HepG2 (cell line): ENCODE data around the gene MICAL3. TPM values are rescaled to one million over a fixed set of nuclear protein-coding genes. Genes with fewer than 3 reads are reported as not detected.

Experiments used
- CCDC6 ChIP-seq: sonication (generic); formaldehyde crosslinking; IDR thresholded peaks from 2 replicates; pipeline ENCODE4 v1.8.1; 2022; ENCODE audit warnings: mild to moderate bottlenecking, missing genetic modification reagents, moderate library complexity
- HHEX ChIP-seq: IDR thresholded peaks from 2 replicates; pipeline ENCODE4 v1.6.1; 2016; ENCODE audit warnings: control low read depth
- MAFG ChIP-seq: sonication (generic); formaldehyde crosslinking; IDR thresholded peaks from 2 replicates; pipeline ENCODE4 v1.5.1; 2020; ENCODE audit warnings: mild to moderate bottlenecking, missing genetic modification reagents
- MLLT10 ChIP-seq: sonication (generic); formaldehyde crosslinking; IDR thresholded peaks from 2 replicates; pipeline ENCODE4 v1.4.0; 2020; ENCODE audit warnings: missing genetic modification reagents
- MTERF4 ChIP-seq: sonication (generic); formaldehyde crosslinking; IDR thresholded peaks from 2 replicates; pipeline ENCODE4 v1.8.0; 2023; ENCODE audit warnings: mild to moderate bottlenecking, missing genetic modification reagents
- PHF21A ChIP-seq: sonication (generic); formaldehyde crosslinking; IDR thresholded peaks from 2 replicates; pipeline ENCODE4 v1.5.0; 2020; ENCODE audit warnings: mild to moderate bottlenecking, missing genetic modification reagents
- SP4 ChIP-seq: sonication (generic); formaldehyde crosslinking; IDR thresholded peaks from 2 replicates; pipeline ENCODE4 v1.8.1; 2023; ENCODE audit warnings: mild to moderate bottlenecking, missing genetic modification reagents
- ZNF34 ChIP-seq: sonication (generic); formaldehyde crosslinking; IDR thresholded peaks from 2 replicates; pipeline ENCODE4 v1.4.0; 2020; ENCODE audit warnings: mild to moderate bottlenecking, missing genetic modification reagents, borderline replicate concordance
- ZNF460 ChIP-seq: sonication (generic); formaldehyde crosslinking; IDR thresholded peaks from 2 replicates; pipeline ENCODE4 v1.5.1; 2020; ENCODE audit warnings: missing genetic modification reagents, mild to moderate bottlenecking, borderline replicate concordance
- ZNF576 ChIP-seq: sonication (generic); formaldehyde crosslinking; IDR thresholded peaks from 2 replicates; pipeline ENCODE4 v1.4.0; 2020; ENCODE audit warnings: mild to moderate bottlenecking, missing genetic modification reagents
- ZNF639 ChIP-seq: conservative IDR thresholded peaks from 2 replicates; pipeline ENCODE4 v1.6.1; 2018; ENCODE audit warnings: missing genetic modification reagents
- ZNF710 ChIP-seq: sonication (generic); formaldehyde crosslinking; IDR thresholded peaks from 2 replicates; pipeline ENCODE4 v1.5.0; 2020; ENCODE audit warnings: mild to moderate bottlenecking, missing genetic modification reagents, borderline replicate concordance
- ZNF83 ChIP-seq: sonication (generic); formaldehyde crosslinking; IDR thresholded peaks from 2 replicates; pipeline ENCODE4 v1.4.0; 2020; ENCODE audit warnings: missing genetic modification reagents, mild to moderate bottlenecking, borderline replicate concordance
- ZNF879 ChIP-seq: sonication (generic); formaldehyde crosslinking; IDR thresholded peaks from 2 replicates; pipeline ENCODE4 v1.8.1; 2023; ENCODE audit warnings: missing genetic modification reagents
- polyA plus RNA-seq, 8 experiments: library from polyadenylated mRNA; depleted of rRNA in 3 of 8; stranded (reverse) in 7 of 8; unstranded in 1 of 8; fragments of >200 nt; fragmentation: Illumina TruSeq in 4 of 8; extraction: Trizol in 4 of 8; gene quantifications; 2 replicates each; pipeline versions ENCODE4 v1.2.1 to v1.2.3, GENCODE V29; 2011 to 2016; ENCODE audit warnings: low read depth in 4 of 8, missing spikeins in 1 of 8, mixed read lengths in 1 of 8; ENCODE audit not compliant: insufficient read depth in 1 of 8
- total RNA-seq, 5 experiments: library from RNA; depleted of rRNA; stranded (reverse); fragments of >200 nt; fragmentation: Illumina TruSeq; extraction: Trizol; gene quantifications; 2 replicates each; pipeline ENCODE4 v1.2.3, GENCODE V29; 2016; ENCODE audit warnings: low read depth in 1 of 5
- TF ChIP-seq, protein P1 (sequence below): sonication (generic); formaldehyde crosslinking; IDR thresholded peaks from 2 replicates; pipeline ENCODE4 v1.9.0; 2021; ENCODE audit warnings: mild to moderate bottlenecking, missing genetic modification reagents

The MICAL3 gene
- total and polyA plus RNA-seq, 2 of the 13 experiments (the other 11 are each of a cell fraction or from before 2014, with no cell fraction given), result 5.3 to 12.5 TPM

- TF ChIP-seq MTERF4 (CRISPR knock-in tag) (0 out of 2 replicates have a peak, but pooled peaks have one; percentile 26), ZNF34 (CRISPR knock-in tag) (no peak), MAFG (CRISPR knock-in tag) (no peak), CCDC6 (CRISPR knock-in tag) (no peak), HHEX (CRISPR knock-in tag) (0 out of 2 replicates have a peak, but pooled peaks have one; percentile 4), ZNF460 (no peak; the same call in 1 of the 2 replicates), MLLT10 (CRISPR knock-in tag) (no peak), ZNF710 (CRISPR knock-in tag) (peak; percentile 98), SP4 (CRISPR knock-in tag) (no peak), PHF21A (peak; percentile 83), ZNF639 (no peak), ZNF83 (CRISPR knock-in tag) (no peak), ZNF879 (CRISPR knock-in tag) (no peak), ZNF576 (CRISPR knock-in tag) (no peak)
- TF ChIP-seq, protein P1, sequence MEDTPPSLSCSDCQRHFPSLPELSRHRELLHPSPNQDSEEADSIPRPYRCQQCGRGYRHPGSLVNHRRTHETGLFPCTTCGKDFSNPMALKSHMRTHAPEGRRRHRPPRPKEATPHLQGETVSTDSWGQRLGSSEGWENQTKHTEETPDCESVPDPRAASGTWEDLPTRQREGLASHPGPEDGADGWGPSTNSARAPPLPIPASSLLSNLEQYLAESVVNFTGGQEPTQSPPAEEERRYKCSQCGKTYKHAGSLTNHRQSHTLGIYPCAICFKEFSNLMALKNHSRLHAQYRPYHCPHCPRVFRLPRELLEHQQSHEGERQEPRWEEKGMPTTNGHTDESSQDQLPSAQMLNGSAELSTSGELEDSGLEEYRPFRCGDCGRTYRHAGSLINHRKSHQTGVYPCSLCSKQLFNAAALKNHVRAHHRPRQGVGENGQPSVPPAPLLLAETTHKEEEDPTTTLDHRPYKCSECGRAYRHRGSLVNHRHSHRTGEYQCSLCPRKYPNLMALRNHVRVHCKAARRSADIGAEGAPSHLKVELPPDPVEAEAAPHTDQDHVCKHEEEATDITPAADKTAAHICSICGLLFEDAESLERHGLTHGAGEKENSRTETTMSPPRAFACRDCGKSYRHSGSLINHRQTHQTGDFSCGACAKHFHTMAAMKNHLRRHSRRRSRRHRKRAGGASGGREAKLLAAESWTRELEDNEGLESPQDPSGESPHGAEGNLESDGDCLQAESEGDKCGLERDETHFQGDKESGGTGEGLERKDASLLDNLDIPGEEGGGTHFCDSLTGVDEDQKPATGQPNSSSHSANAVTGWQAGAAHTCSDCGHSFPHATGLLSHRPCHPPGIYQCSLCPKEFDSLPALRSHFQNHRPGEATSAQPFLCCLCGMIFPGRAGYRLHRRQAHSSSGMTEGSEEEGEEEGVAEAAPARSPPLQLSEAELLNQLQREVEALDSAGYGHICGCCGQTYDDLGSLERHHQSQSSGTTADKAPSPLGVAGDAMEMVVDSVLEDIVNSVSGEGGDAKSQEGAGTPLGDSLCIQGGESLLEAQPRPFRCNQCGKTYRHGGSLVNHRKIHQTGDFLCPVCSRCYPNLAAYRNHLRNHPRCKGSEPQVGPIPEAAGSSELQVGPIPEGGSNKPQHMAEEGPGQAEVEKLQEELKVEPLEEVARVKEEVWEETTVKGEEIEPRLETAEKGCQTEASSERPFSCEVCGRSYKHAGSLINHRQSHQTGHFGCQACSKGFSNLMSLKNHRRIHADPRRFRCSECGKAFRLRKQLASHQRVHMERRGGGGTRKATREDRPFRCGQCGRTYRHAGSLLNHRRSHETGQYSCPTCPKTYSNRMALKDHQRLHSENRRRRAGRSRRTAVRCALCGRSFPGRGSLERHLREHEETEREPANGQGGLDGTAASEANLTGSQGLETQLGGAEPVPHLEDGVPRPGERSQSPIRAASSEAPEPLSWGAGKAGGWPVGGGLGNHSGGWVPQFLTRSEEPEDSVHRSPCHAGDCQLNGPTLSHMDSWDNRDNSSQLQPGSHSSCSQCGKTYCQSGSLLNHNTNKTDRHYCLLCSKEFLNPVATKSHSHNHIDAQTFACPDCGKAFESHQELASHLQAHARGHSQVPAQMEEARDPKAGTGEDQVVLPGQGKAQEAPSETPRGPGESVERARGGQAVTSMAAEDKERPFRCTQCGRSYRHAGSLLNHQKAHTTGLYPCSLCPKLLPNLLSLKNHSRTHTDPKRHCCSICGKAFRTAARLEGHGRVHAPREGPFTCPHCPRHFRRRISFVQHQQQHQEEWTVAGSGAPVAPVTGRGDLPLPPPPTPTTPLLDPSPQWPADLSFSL (CRISPR knock-in tag), result peak; percentile 78
Measured at GRCh38 chr22:18044548-18045271, 20.3 kb upstream of the MICAL3 start (continued).
